ENCODE data around the gene LYRM9.

DNA sequence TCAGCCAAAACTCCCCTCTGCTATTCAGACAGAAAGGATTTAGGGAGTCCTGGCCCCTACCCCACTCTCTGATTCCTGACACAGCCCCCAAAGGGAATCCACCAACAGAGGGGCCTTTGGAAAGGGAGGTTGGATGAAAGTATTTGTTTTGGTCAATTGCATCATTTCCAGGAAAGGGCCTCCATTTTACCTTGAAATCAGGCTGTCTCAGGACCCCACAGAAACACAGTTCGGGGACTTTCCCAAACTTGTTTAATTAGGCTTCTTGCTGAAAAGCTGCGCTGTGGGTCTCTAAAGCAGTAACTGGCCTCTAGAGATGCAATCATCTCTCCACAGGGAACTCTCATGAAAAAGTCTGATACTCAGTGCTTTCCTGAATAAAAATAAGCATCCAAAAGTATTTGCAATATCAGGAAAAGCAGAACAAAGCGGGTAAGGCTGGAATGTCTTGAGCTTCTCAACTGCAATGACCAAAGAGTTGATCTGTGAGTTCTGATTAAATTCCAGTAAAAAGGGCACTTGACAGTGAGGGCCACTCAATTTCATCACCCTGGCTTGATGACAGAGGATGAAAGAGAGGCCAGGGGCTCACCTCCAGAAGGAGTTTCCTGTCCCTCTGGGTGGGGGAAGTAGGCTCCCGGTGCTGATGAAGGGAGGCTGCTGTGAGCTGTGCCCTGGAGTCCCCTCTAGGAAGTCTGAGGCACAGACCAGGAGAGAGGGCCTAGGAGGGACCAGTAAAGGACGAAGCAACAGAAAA, 36.3 kb downstream of the LYRM9 start:
- TF ChIP-seq JUN (IDR thresholded peaks at IDR 0.05) (no peak), CTCF (IDR thresholded peaks at IDR 0.05) (no peak), MAX (IDR thresholded peaks at IDR 0.05) (no peak), TP53 (CRISPR knock-in tag; IDR thresholded peaks at IDR 0.05) (no peak), POLR2A (IDR thresholded peaks at IDR 0.05; ENCODE audit: low read length) (no peak), EP300 (IDR thresholded peaks at IDR 0.05) (no peak), GATA3 (IDR thresholded peaks at IDR 0.05; ENCODE audit: borderline replicate concordance) (no peak), KDM1A (IDR thresholded peaks at IDR 0.05; ENCODE audit: low read depth) (no peak), ZSCAN20 (CRISPR knock-in tag; IDR thresholded peaks at IDR 0.05) (no peak), ZFP36 (IDR thresholded peaks at IDR 0.05; ENCODE audit: borderline replicate concordance, partially characterized antibody) (no peak)
